ENCODE measurements around the gene FGGY. TPM values are rescaled to one million over a fixed set of nuclear protein-coding genes. Genes with fewer than 3 reads are reported as not detected.

The FGGY gene
- total and polyA plus RNA-seq, 2 donors (not counting 3 experiments of a cell fraction or from before 2014, with no cell fraction given): 5.6 to 6.4 TPM

DNA sequence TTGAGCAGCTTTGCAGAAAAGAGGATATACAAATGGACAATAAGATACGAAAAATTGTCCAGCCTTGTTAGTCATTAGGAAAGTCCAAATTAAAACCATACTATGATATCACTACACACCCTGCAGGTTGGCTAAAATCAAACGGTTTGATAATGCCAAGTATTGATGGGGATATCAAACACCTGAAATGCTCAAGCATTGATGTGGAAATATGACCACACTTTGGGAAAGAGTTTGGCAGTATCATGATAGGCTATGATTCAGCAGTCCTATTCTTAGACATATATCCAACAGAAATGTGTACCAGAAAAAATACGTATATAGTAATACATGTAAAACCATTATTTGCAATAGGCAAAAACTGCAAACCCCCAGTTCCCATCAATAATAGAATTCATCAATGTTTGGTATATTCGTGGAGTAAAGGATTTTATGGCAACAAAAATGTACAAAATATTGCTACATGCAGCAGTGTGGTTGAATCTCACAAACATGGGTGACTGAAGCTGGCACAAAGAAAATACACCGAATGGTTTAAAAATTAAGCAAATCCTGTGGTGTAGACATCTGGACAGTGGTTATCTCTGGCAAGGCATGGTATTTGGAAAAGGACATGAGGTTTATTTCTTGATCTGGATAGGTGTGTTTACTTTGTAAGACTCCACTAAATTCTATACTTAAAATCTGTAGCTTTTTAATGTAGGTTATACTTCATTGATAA, 243.2 kb downstream of the FGGY start:
- Histone ChIP-seq H3K9me3 (replicated peaks; ENCODE audit: control insufficient read depth, insufficient read depth, low read length) (no peaks in the 10 kb centered on the region), H3K9me1 (replicated peaks; ENCODE audit: control insufficient read depth, extremely low read depth, insufficient read depth, low read length) (no peaks in the 10 kb centered on the region), H3K36me3 (ENCODE audit: control insufficient read depth in 2 of 2, extremely low read depth in 1 of 2, insufficient read depth in 2 of 2, low read length in 2 of 2) (no peaks in the 10 kb centered on the region), H3K4me1 (ENCODE audit: control insufficient read depth, extremely low read depth, insufficient read depth, low read length) (no peaks in the 10 kb centered on the region), H3K4me3 (replicated peaks in 1 of 3; ENCODE audit: insufficient read depth in 1 of 3, low read depth in 1 of 3, low read length in 3 of 3) (no peak overlapping the region), H3K79me2 (ENCODE audit: control insufficient read depth, insufficient read depth, low read length) (no peaks in the 10 kb centered on the region), H3K27me3 (ENCODE audit: control insufficient read depth in 2 of 2, insufficient read depth in 2 of 2, low read length in 2 of 2) (no peaks in the 10 kb centered on the region), H3K9ac (replicated peaks; ENCODE audit: extremely low read depth, insufficient read depth, low read length) (no peak overlapping the region), H4K20me1 (replicated peaks; ENCODE audit: control insufficient read depth, extremely low read depth, insufficient read depth, low read length) (no peaks in the 10 kb centered on the region), H3K4me2 (ENCODE audit: insufficient read depth, low read length) (no peak overlapping the region), H3K27ac (ENCODE audit: insufficient read depth, low read depth, low read length) (no peak overlapping the region), H2AFZ (ENCODE audit: low read depth, low read length) (no peak overlapping the region)
- FAIRE-seq (peak; percentile 52), DNase-seq (ENCODE audit: low read depth, low spot score) (no peak)
- BruUV-seq (replicated peaks): no TSS peak
- TF ChIP-seq CTCF (IDR thresholded peaks at IDR 0.05; ENCODE audit: extremely low read depth in 1 of 2, insufficient read depth in 1 of 2, low read depth in 1 of 2, low read length in 2 of 2) (no peak), MAX (IDR thresholded peaks at IDR 0.05; ENCODE audit: insufficient read depth, insufficient read length) (no peak), MYC (IDR thresholded peaks at IDR 0.05; ENCODE audit: low read depth, low read length) (no peak), POLR2AphosphoS5 (IDR thresholded peaks at IDR 0.05; ENCODE audit: insufficient read depth, low read depth, low read length) (no peak), FOS (IDR thresholded peaks at IDR 0.05; ENCODE audit: borderline replicate concordance, insufficient read depth, low read length) (no peak), GATA2 (IDR thresholded peaks at IDR 0.05; ENCODE audit: insufficient read depth, insufficient read length, low read depth, low read length) (no peak), POLR2A (IDR thresholded peaks at IDR 0.05; ENCODE audit: low read depth, low read length) (no peak), JUN (IDR thresholded peaks at IDR 0.05; ENCODE audit: borderline replicate concordance, insufficient read depth, insufficient read length, low read depth) (no peak), EZH2 (IDR thresholded peaks at IDR 0.05; ENCODE audit: borderline replicate concordance, low read depth, low read length, severe bottlenecking) (no peak)
- intact Hi-C loops (cut with micrococcal nuclease) (no loop called here), dilution Hi-C loops (cut with MboI; ENCODE audit: extremely low pct_ligation_motif_present, low sequenced_read_pairs) (no loop called here)
- ChIA-PET CTCF (no interaction called here), POLR2A (no interaction called here)

All from endothelial cell of umbilical vein (primary cell).